HT1080 (cell line): ENCODE results near the gene FAM149A. TPM values are rescaled to one million over a fixed set of nuclear protein-coding genes. Genes with fewer than 3 reads are reported as not detected.

ENCODE experiments used
- DNase-seq: peaks from one replicate; pipeline ENCODE4 v3.0.0-alpha.2; 2015; ENCODE audit warnings: low read depth
- total RNA-seq: library from RNA; depleted of rRNA; stranded (reverse); fragments of >200 nt; shearing (Covaris generic); gene quantifications from 2 replicates; pipeline ENCODE4 v1.2.3, GENCODE V29; 2014

FAM149A gene
- total RNA-seq, 1 experiment from 2014 or later, result 1.5 TPM

- DNase-seq, result no peak
Observed at GRCh38 chr4:186151499-186151898, 47.0 kb downstream of the FAM149A start.

DNA sequence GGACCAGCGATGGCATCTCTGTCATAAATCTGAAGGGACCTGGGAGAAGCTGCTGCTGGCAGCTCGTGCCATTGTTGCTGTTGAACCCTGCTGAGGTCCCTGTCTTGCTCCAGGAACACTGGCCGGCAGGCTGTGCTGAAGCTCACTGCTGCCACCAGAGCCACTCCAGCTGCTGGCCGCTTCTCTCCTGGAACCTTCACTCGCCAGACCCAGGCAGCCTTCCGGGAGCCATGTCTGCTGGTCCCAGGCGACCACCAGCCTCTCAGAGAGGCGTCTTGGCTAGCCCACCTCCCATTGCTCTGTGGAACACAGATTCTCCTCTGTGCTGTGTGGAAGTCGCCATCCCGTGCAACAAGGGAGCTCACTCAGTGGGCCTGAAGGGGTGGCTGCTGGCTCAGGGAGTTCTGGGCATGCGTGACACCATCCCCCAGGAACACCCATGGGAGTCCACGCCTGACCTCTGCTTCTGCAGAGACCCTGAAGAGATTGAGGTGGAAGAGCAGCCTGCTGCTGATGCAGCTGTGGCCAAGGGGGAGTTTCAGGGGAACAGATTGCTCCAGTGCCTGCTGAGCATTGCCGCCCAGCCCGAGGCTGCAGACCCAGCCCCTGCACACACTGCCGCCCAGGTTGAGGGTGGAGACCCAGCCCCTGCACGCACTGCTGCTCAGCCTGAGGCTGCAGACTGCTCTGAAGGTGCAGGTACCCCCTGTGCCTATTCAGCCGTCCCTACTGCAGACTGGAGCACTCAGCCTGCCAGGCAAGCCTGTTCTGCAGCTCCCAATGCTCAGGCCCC is 53.7 kb downstream of the FAM149A start:
- DNase-seq, result no peak

- DNase-seq, result no peak
Observed at GRCh38 chr4:186158966-186159365, 54.5 kb downstream of the FAM149A start.

- no peak for DNase-seq
Observed at GRCh38 chr4:186159613-186160012, 55.1 kb downstream of the FAM149A start.

DNA sequence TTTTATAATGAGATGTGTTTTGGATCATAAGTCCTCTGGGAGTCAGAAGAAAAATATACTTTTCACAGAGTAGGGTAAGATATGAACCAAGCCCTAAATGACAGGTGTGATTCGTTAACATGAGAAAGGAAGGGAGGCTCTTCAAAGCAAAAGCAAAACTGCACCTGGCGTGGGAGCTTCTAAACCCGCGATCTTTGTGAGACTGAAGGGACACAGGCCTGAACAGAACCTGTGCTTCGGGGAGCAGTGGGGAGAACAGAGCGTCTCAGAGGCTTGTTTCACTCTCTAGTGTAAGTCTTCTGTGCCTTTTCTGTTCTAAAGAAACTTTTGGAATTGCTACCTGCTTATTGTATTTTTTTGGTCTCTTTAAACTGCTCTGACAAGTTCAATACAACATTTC is 56.6 kb downstream of the FAM149A start:
- no peak for DNase-seq

- DNase-seq, result no peak
Observed at GRCh38 chr4:186166852-186167512, 62.5 kb downstream of the FAM149A start.

DNA sequence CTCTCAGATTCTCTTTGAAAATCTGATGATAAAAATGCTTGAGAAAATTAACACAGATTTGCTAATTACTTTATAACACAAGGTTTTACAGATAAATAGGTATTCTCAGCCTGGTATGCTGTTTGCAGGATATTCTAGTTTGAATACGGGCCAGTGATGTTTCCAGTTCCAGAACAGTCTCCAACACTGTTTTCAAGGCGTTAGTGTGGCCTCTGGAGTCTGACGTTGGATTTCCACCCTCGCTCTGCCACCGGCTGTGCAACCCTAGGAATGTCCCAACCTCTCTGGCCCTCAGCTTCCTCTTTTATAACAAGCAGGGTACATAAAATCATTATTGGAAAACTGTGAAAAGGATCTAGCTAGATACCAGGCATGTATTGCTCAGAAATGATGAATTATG is 63.1 kb downstream of the FAM149A start:
- DNase-seq, result no peak

GRCh38 chr4:186168750-186169149 is 64.2 kb downstream of the FAM149A start:
- no peak for DNase-seq

DNA sequence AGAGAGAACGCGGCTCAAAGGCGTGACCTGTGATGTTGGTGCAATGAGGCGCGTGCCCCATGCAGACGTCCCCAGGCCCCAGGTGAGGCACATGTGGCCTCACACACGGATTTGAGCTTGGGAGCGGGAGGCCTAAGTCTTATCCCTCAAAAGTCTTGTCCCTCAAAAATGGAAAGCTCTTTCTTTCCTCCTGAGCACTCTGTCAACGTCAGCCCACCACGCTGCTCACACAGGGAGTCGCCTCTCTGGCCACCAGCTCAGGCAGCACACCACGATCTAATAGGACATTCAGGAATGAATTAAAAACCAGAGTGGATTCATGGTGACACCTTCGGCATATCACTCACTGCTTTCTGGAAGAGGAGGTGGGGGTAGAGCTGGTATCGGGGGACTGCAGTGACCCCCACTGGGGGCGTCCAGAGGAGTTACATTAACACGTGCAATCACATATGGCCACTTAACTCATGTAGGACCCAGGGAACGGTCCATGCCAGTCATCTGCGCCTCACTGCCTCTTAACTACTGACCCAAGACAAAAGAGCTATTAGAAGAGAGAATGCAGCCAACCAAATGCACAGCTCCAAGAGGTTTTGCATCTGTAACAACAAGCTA is 64.9 kb downstream of the FAM149A start:
- no peak for DNase-seq

DNA sequence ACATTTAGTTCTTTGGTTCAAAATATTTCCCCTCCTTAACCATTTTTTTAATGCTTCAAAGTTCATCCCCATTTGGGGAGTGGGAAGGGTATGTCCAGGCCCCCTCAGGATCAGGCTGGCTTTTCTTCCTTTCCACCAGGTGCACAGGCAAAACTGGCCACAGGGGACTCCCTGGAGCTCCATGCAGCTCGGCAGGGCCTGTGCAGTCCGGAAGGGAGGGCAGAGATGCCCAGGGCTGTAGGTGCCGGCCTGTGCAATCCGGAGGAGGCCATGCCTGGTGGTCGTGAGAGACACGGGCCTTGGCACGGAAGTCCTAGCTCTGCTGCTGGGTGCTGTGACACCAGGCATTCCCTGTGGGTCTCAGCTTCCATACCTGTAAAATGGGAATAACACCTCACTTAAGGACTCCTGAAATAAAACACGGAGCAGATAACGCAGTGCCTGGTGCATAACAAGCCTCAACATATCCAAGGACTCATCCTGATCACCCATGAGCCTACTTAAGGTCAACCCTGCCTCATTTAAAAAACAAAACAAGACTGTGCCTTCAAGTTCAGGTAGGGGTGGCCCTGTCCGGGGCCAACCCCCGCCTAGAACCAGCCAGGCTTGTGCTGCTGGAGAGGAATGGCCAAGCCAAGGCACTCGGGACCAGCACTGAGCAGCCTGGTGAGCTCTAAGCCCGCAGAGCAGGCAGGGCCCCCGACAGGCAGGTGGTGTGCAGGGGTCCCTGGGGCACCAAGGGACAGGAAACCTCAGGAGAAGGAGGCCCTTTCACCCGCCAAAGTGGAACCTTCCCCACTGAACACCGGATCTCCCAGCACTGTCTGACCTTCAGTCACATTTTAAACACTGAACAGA is 65.7 kb downstream of the FAM149A start:
- no peak for DNase-seq

- DNase-seq, result peak; percentile 32
Observed at GRCh38 chr4:186170966-186171365, 66.5 kb downstream of the FAM149A start.

GRCh38 chr4:186172546-186172945 is 68.0 kb downstream of the FAM149A start:
- DNase-seq, result no peak

DNA sequence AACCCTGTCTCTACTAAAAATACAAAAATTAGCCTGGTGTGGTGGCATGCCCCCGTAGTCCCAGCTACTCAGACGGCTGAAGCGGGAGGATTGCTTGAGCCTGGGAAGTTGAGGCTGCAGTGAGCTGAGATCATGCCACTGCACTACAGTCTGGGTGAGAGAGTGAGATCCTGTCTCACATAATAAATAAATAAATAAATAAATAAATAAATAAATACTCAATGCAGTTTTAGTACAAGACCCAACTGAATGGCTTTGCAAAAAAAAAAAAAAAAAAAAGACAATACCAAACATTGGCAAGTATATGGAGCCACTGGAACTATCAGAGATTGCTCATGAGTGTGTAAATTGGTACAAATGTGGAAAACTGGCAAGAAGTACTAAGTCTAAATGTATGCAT is 83.6 kb downstream of the FAM149A start:
- DNase-seq, result no peak

DNA sequence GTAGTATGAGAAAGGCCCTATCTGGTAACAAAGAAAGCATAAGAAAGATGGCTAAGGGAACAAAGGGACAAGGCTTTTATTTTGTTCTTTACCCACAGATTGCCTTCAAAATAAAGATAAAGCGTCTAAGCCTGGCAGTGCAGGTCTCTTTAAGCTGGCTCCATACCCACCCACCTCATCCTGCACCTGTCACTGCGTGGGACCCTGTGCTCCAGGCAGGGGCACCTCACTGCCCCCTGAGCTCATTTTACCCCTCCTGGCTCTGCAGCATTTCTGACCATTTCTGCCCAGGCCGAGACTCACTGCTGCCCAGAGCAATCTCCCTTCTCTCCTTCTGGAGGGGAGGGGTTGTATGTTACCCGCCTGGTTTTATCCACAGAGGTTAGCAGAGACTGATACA is 85.2 kb downstream of the FAM149A start:
- DNase-seq, result no peak

DNA sequence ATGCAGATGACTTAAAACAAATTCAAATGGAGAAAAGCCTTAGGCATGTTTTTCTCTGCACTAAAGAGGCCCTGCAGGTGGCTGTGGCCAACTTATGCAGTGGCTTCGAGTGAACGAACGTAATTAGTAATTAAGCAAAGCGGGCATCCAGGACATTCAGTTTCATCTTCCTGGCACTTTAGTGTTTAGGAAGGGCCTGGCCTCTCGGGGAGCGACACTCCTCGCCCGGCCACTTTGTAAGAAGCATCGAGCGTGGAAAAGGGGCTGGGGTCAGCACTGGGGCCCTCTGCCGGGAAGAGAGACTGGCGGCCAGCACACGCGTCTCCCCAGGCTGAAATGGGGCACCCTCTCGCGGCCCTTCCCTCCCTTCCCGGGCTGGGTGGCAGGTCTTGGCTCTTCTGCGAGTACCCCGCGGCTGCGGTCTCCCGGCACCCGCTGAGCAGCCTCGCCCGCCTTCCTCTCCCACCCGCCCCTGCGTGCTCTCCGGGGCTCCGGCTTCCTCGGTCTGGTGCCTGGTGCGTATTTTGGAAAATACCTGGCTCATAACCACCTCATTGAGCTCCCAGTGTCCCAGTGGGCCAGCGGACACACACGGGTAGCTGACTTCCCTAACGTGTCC is 86.2 kb downstream of the FAM149A start:
- peak; percentile 12 for DNase-seq

GRCh38 chr4:186191200-186192065 is 86.9 kb downstream of the FAM149A start, which contains the start of gene CYP4V2:
Gene CYP4V2 (plus strand): TSS chr4:186191567. CDS start chr4:186191824, 257 bp downstream.
- DNase-seq, result peak; percentile 76

DNA sequence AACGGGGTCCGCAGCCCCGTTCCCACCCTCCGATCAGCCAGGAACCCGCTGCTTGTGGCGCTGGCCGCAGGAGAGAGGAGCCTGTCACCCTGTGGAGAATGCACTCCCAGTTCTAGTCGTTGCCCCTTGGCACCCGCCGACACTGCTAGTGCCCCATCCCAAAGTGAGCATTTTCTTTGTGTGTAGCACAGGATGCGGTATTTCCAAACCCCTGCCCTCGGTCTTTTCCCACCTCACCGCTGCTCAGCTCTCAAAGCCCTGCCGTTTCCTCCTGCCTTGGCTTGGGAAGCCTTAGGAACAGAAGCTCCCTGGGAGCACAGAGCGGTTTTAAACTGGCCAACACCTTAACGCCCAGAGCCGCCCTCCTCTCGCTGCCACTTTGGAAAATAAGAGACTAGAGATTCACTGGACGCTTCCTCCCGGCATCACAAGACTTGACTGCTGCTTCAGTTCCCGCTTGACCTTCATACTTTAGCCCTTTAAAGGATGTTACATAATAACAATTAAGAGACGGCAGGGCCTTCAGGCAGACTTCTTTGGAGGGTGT is 87.6 kb downstream of the FAM149A start:
- DNase-seq, result peak; percentile 52

DNA sequence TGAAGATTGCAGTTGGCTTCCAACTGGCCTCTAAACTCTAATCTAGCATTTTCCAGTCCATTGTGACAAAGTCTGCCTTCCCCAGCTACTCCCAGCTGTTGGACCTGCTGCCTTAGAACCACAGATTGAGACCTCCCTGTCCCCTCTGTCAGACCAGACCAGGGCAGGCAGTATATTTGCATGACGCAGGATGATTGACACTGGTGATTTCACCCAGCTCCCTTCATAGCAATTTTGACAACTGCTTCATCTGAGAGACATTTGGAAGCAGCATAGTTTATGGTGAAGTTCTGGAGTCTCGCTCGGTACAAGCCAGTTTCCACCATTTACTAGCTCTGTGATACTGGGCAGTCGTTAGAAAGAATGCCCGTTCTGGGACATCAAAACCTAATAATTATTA is 89.3 kb downstream of the FAM149A start:
- no peak for DNase-seq

- DNase-seq, result no peak
Observed at GRCh38 chr4:186196063-186196462, 91.6 kb downstream of the FAM149A start.

GRCh38 chr4:186200516-186200915 is 96.0 kb downstream of the FAM149A start:
- DNase-seq, result no peak
